HG03469 (cell line): ENCODE measurements around the gene MOK.
"Not testable (repeated sequence)": the region's sequence is repeated elsewhere in the genome, so short reads cannot be mapped to it uniquely, and the experiment has no call there.

Source experiments
- ATAC-seq: cut with Tn5 transposase; IDR thresholded peaks from one replicate; pipeline ENCODE4 v1.9.1; 2021; ENCODE audit warnings: mild to moderate bottlenecking, moderate library complexity, moderate number of reproducible peaks; ENCODE audit not compliant: unreplicated experiment

MOK gene

DNA sequence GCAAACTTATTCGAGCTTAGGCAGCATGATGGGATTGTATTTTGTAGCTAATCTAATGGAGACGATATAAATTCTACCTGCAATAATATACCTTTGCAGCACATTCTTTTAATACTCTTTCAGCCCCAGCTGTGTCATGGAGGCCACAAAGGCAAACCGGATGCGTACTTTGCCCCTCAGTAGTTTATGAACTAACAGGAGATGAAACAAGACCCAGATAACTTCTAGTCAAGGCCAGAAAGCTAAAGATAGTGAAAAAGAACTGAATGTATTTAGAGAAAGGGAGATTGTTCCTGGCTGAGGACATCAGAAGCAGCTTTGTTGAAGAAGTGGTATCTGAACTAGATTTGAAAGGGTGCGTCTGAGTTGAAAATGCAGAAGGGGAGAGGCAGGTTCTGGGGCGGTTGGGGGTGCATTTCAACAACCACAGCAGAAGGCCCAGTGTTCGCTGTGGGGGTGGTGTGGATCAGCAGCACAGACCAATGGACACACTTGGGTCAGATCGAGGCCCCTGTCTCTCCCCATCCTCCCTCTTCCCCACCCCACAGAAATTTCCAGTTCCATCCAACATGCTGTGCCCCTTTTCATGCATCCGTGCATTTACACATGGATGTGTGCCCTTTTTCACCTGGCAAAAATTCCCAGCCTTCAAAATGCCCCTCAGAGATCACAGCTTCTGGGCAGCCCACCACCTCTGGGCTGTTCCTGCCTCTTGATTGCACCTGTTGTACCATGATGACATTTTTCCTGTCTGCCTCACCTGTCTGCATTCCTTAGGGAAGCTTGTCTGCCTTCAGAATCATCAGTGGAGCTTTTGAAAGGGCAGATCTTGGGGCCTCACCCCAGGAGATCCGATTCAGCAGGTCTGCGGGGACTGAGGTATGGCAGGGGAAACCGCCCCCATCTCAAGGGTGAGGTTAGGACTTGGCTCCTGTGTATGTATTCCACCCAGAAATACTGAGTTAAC lies 16.8 kb upstream of the MOK start:
- no peak for ATAC-seq

DNA sequence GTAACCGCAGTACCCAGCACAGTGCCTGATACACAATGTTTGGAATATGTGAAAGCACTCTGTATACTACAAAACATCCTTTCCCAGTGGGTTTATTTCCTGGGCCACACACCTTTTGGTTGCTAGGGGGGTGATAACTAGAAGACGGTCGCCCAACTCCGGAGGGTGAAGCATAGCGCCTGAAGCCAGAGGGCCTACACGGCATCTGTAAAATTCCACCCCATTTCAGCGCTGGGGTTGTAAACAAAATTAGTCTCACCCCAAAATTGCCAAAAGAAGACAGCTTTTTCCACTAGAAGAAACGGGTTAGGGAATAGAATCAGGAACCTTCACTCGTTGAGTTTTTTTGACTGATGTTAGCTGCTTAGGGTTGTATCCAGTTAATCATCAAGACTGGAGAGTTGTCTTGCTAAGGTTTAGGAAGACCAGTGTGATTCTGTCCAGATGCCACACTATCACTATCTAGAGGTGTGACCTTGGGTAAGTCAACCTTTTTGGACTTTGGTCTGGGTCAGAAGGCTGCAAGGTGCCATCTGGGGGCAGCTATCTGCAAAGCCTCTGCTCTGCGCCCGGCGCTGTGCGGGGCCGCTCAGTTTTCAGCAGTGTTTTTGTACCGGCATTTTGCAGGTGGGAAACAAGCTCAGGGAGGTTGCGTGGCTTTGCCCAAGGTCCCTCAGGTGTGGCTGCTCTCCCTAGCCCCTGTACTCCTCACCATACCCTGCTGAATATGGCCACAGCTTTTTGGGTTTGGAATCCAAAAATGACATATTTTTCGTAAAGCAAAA lies 15.9 kb upstream of the MOK start:
- ATAC-seq: no peak

DNA sequence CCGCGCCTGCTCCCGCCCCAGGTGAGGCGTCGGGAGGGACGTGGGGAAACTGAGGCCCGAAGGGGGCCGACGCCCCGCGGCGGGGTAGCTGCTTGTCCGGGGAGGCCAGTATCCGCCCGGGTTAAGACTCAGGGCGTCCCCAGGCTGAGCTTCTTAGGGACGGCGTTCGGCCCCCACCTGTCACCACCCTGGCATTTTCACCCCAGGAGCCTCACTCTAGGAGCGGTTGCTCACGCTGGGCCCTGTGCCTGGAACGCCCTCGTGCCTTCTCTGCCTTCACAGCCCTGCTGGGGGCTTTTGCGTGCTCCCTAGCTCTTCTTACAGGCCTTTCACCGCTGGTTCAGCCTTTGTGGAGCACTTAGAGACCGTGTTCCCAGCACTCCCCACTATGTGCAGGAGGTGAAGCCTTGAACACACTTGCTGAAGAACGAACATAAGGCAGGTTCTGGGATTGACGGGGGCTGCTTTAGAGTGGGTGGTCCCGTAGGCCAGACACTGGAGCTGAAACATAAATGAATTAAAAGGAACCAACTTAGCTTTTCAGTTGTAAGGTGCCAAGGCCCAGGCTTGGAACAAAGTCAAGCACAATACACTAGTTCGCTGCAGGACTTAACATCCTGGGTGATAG lies 15.2 kb upstream of the MOK start:
- peak; percentile 6 for ATAC-seq

DNA sequence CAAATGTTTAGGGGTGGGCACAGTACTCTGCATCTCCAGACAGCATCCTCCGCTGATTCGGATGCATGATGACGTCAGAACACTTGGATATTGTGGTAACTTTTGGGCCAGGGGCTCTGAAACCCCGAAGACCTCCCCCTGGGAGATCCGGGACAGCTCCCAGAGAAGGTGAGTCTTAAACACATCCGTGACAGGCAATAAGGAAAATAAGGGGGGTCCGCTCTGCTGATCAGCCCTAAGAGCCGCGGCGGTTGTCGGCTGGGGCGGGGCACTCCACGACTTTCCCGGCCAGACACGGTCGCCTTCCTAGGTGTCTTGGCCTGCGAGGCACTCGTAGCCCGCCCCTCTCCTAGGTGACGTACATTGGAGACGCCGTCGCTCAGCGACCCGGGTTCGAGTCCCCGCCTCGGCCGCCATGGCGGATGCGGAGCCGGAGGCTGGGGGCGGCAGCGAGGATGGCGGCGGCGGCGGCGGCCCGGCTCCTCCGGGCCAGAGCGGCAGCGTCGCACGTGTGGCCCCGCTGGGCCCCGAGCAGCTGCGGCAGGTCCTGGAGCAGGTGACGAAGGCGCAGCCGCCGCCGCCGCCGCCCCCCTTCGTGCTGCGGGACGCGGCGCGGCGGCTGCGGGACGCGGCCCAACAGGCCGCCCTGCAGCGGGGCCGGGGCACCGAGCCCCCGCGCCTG lies 14.5 kb upstream of the MOK start, which contains the start of gene ZNF839:
Gene ZNF839, plus strand, starts transcription at position 396 of the 682 bp plus-strand sequence. Its CDS starts 20 bp downstream, at position 416.
- peak; percentile 40 for ATAC-seq

DNA sequence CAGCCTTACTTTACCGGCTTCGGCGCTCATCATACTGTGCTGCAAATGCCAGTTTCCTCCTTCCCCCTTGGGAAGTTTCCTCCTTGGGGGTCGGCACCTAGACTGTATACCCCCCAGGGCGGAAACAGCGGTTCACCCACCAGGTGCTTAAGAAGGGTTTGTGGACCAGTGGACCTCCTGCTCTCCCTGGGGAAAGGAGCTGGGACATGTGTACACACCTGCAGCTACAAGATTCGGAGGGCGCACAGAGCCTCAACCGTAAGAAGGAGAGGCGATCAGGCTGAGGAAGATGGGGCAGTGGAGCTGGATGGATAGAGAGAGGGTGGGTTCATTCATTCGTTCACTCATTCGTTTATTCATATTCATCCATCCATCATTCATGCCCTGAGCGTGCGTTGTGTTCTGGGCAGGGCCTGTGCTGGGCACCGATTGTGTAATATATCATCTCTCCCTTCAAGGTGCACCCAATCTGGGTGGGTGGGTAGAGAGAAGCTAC lies 13.9 kb upstream of the MOK start:
- no peak for ATAC-seq

DNA sequence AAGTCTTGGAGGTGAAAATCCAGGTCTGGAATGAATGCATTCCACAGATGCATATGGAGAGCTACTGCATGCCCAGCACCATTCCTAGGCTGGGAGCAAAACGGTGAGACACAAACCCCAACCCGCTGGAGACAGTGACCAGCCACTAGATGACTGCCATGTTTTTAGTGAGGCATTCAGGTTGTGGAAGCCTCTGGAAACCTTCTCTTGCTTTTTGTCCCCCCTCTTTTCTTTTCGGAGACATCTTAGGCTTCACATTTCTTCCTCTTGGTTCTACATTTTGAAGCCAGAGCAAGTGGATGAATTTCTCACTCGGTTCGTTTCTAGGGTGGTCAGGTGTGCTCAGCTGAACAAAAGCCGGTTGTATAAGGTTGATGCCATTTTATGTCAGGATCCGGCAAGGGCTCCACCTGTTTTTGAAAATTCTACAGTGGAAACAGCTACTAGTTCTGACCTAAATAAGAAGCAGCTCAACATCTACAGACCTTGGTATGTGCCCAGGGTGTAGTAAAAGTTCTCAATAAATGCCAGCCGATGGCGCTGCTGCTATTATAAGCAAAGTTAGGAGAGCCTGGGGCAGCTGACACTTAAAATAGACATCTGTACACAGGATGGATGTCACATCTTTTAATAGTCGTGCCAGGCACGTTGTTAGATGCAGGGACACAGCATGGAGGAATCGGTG lies 12.7 kb upstream of the MOK start:
- no peak for ATAC-seq

DNA sequence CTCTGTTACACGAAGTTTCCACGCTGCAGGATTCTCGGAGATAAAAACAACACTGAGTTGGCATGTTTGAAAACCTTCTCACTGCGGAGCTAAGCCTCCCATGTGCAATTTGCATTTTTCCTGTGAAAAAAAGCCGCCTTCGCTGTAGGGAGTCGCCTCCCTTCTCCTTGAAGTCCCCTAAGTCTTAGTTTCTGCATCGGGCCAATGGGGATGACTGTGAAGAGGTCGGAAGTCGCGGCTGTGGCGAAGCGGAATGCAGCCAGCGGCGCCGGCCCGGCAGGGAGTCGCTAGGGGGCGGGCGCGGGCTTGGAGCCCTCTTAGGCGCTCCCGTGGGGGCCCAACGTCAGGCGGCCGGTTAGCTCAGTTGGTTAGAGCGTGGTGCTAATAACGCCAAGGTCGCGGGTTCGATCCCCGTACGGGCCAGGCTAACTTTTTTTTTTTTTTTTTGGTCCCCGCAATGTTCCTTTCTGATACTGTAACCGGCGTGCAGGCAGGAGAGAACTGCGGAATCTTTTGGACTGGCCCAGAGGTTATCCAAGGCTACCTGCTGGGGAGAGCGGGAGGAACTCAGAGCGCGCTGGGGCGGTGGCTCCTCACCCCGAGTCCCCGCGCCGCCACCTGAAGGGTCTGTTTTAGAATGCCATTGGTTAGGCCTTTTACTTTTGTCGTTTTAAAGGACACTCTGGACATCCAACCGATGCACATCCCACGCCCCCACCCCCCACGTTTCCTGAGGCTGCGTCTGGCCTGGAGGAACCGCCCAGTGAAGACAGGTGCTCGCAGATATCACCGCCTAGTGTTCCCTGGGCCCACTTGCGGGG lies 12.0 kb upstream of the MOK start:
- ATAC-seq: peak; percentile 55

DNA sequence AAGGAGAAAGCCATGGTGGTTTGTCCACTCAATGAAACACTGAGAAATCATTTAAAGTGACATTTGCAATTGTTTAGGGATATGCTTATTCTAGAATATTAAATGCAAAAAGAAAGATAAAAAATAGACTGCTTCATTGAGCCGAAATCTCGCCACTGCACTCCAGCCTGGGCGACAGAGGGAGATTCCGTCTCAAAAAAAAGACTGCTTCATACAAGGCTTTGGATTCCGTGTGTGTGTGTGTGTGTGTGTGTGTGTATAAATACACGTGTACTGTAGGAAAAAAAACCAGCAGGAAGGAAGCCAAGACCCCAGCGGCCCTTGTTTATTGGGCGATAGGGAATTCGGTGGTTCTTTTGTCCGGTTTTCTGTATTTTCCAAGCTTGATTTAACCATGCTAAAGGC lies 11.4 kb upstream of the MOK start:
- ATAC-seq: no peak

DNA sequence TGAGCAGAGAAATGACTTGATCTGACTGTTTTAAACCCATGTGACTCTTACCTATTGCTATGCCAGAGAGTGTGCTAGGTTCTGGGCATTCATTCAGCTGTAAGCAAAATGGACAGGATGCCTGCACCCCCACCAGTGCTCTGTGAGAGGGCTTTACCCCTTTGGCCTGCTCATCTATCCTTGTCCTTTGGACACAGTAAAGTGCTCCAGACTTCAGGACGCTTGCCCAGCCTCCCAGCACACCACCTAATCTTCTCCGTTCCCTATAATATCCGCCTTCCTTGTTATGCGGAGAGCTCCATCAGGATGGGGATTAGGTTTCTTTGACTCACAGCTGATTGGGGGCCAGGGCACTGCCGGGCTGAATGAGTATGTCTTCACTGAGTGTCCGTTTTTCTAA lies 10.2 kb upstream of the MOK start:
- no peak for ATAC-seq

DNA sequence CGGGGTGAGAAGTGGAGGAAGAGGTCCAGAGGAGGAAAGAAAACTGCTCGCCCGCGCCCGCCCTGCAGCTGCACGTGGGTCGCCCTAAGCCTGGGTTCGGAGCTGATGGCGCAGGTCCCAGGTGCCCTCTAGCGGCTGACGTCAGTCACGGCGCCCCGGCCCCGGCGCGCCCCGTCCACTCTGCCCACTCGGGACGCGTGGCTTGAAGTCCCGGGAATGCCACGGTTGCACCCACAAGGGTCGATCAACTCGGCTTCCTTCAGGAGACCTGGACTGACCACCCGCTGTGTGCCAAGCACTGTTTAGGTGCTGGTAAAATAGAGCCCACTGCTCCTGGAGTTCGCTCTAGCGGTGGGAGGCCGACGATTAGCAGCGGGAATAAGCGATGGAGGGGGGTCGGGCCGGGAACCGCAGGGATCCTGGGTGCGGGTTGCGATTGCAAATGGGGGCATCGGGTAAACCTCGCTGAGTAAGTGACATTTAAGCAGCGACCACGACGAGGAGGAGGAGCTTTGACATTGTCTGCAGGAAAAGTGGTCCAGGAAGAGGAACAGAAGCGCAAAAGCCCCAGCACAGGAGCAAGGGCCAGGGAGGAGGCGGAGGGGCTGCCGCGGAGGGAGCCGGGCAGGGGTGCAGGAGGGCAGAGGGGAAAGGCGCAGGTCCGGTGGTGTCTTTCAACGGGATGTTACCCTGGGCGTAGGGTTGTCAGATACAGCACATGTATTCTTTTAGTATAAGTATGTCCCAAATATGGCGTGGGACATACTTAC lies 9.5 kb upstream of the MOK start:
- no peak for ATAC-seq

DNA sequence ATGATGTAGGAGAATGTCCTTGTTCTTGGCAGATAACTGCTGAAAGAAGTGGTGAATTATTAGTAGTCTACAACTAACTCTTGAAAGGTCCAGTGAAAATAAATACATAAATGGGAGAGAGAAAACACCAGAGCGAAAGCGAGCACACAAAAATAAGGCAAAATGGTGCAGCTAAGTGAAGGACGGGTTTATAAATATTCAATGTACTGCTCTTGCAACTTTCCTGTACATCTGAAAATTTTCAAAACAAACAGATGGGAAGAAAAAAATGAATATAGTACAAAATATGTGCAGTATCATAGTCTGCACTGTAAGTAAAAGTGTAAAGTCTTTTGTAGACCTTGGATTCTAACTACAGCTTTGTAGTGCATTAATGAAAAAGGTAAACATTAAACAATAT lies 1.3 kb downstream of the MOK start:
- no peak for ATAC-seq

DNA sequence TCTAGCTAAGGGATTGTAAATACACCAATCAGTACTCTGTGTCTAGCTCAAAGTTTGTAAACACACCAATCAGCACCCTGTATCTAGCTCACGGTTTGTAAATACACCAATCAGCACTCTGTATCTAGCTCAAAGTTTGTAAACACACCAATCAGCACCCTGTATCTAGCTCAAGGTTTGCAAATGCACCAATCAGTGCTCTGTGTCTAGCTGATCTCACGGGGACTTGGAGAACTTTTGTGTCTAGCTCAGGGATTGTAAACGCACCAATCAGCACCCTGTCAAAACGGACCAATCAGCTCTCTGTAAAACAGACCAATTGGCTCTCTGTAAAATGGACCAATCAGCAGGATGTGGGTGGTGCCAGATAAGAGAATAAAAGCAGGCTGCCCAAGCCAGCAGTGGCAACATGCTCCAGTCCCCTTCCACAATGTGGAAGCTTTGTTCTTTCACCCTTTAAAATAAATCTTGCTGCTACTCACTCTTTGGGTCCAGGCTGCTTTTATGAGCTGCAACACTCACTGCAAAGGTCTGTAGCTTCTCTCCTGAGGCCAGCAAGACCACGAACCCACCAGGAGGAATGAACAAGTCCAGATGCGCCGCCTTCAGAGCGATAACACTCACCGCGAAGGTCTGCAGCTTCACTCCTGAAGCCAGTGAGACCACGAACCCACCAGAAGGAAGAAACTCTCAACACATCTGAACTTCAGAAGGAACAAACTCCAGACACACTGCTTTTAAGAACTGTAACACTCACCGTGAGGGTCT lies 6.5 kb downstream of the MOK start:
- not testable (repeated sequence) for ATAC-seq

DNA sequence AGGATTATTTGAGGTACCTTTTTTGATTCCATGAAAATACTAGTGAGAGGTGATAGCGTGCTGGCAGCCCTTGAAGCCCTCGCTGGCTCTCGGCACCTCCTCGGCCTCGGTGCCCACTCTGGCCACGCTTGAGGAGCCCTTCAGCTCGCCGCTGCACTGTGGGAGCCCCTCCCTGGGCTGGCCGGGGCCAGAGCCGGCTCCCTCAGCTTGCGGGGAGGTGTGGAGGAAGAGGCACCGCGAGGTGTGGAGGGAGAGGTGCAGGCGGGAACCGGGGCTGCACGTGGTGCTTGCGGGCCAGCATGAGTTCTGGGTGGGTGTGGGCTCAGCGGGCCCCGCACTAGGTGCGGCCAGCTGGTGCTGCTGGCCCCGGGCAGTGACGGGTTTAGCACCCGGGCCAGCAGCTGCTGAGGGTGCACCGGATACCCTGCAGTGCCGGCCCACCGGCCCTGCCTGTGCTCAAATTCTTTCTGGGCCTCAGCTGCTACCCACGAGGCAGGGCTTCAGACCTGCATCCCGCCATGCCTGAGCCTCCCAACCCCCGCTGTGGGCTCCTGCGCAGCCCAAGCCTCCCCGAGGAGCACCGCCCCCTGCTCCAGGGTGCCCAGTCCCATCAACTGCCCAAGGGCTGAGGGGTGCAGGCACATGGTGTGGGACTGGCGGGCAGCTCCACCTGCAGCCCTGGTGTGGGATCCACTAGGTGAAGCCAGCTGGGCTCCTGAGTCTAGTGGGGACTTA lies 7.4 kb downstream of the MOK start:
- no peak for ATAC-seq

DNA sequence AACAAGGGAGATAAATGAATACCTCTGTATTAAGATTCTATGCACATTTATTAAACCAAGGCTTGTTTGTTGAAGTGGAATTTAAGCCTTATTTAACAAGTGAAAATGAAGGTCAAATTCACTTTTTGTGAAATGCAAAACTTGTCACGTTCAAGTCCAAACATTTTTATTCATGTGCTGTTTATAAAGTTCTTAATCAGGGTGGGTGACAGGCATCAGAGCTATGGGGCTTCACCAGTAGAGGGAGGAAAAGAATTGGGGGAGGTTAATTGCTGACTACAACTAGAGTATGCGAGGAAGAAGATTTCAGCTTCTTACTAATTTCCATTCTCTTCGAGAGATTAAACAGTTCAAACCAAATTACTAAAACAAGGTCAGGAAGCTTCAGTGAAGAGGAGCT lies 9.7 kb downstream of the MOK start:
- no peak for ATAC-seq

DNA sequence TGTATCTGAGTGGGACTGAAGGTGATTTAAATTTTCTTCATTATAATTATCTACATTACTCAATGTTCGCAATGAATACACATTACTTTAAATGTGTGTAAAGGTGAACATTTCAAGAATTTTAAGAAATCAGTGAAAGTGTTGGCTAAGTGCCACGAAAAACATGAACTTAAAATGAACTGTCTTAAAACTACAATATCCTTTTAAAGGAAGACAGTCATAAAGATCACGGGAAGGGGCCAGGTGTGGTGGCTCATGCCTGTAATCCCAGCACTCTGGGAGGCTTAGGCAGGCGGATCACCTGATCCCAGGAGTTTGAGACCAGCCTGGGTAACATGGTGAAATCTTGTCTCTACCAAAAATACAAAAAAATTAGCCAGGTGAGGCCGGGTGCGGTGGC lies 11.2 kb downstream of the MOK start:
- ATAC-seq: no peak

DNA sequence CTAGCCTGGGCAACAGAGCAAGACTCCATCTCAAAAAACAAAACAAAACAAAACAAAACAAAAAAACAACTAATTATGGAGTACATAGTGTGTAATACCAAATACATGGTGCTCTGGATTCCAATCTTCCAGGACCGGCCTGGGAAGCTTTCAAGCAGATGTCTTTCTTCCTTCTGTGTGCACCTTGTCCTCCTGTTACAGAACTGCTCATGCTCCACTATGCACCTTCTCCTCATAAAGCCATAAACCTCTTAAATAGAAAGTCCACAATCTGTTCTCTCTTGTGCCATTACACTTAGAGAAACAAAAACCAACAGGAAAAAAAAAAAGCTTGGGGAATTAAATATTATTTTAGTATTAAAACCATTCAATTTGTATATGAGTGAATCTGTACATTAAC lies 12.5 kb downstream of the MOK start:
- no peak for ATAC-seq

DNA sequence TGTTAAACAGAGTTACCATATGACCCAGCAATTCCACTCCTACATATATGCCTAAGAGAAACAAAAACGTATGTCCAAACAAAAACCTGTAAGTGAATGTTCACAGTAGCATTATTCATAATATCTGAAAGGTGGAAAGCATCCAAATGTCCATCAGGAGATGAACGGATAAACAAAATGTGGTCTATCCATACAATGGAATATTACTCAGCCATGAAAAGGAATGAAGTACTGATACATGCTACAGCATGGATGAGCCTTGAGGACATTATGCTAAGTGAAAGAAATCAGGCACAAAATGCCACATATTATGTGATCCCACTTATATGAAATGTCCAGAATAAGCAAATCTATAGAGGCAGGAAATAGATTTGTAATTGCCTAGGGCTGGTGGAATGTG lies 16.8 kb downstream of the MOK start:
- no peak for ATAC-seq
